ENCODE measurements around the gene RBX1. TPM values are rescaled to one million over a fixed set of nuclear protein-coding genes. Genes with fewer than 3 reads are reported as not detected.

Gene RBX1
- total RNA-seq, 1 experiment from 2014 or later = 55.0 TPM

GRCh38 chr22:40954113-40954512 is 2.9 kb downstream of the RBX1 start:
- H3K9ac ChIP-seq (ENCODE audit: low read length) = no peak overlapping the region
- H3K4me1 ChIP-seq (ENCODE audit: insufficient read depth, low read length) = no peaks in the 10 kb centered on the region
- H3K4me3 ChIP-seq (ENCODE audit: low read length) = no peak overlapping the region
- H3K9me2 ChIP-seq (replicated peaks; ENCODE audit: low read length) = no peaks in the 10 kb centered on the region
- POLR2A ChIA-PET (ENCODE audit: unreplicated experiment) = no interaction called here
- H3F3A ChIP-seq (ENCODE audit: low read length, unreplicated experiment) = no peaks in the 10 kb centered on the region
- no peak overlapping the region for H3K4me2 ChIP-seq (ENCODE audit: low read length)
- no peak overlapping the region for H3K27ac ChIP-seq (ENCODE audit: low read length)
- H2AFZ ChIP-seq (ENCODE audit: low read length) = no peak overlapping the region
- intact Hi-C loops (cut with micrococcal nuclease) = loop anchor here (5.0 kb wide), 1 partner anchor 68 kb away; no protein-coding TSS in a partner anchor
- no peaks in the 10 kb centered on the region for H3K9me3 ChIP-seq (ENCODE audit: low read length)
- DNase-seq = no peak
- no peaks in the 10 kb centered on the region for H3K27me3 ChIP-seq (ENCODE audit: low read length)
- H3K36me3 ChIP-seq (ENCODE audit: low read depth, low read length) = peaks cover 13% of the 10 kb centered on the region
- CTCF ChIA-PET = no interaction called here
- no TSS peak for BruUV-seq (replicated peaks)
- no peaks in the 10 kb centered on the region for H4K20me1 ChIP-seq (ENCODE audit: low read length)
- peaks cover 50% of the 10 kb centered on the region for H3K79me2 ChIP-seq (ENCODE audit: low read length)
- ATAC-seq = no peak
- TF ChIP-seq EZH2 (IDR thresholded peaks at IDR 0.05; ENCODE audit: low read length, unreplicated experiment) = no peak
- TF ChIP-seq, protein P1, sequence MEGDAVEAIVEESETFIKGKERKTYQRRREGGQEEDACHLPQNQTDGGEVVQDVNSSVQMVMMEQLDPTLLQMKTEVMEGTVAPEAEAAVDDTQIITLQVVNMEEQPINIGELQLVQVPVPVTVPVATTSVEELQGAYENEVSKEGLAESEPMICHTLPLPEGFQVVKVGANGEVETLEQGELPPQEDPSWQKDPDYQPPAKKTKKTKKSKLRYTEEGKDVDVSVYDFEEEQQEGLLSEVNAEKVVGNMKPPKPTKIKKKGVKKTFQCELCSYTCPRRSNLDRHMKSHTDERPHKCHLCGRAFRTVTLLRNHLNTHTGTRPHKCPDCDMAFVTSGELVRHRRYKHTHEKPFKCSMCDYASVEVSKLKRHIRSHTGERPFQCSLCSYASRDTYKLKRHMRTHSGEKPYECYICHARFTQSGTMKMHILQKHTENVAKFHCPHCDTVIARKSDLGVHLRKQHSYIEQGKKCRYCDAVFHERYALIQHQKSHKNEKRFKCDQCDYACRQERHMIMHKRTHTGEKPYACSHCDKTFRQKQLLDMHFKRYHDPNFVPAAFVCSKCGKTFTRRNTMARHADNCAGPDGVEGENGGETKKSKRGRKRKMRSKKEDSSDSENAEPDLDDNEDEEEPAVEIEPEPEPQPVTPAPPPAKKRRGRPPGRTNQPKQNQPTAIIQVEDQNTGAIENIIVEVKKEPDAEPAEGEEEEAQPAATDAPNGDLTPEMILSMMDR (conservative IDR thresholded peaks at IDR 0.05; ENCODE audit: low read depth, low read length) = no peak
- TF ChIP-seq EZH2phosphoT487 (IDR thresholded peaks at IDR 0.05; ENCODE audit: borderline replicate concordance, low read length) = no peak

GRCh38 chr22:40955571-40955970 is 4.4 kb downstream of the RBX1 start:
- H3K9me3 ChIP-seq (ENCODE audit: low read length) = no peaks in the 10 kb centered on the region
- ChIA-PET CTCF (no interaction called here), POLR2A (ENCODE audit: unreplicated experiment) (no interaction called here)
- H3K27me3 ChIP-seq (ENCODE audit: low read length) = no peaks in the 10 kb centered on the region
- H3K36me3 ChIP-seq (ENCODE audit: low read depth, low read length) = peaks cover 13% of the 10 kb centered on the region
- no peak overlapping the region for H3K4me3 ChIP-seq (ENCODE audit: low read length)
- intact Hi-C loops (cut with micrococcal nuclease) = no loop called here
- H3K4me2 ChIP-seq (ENCODE audit: low read length) = no peak overlapping the region
- TF ChIP-seq, protein P1 (conservative IDR thresholded peaks at IDR 0.05; ENCODE audit: low read depth, low read length) = no peak
- no peak for TF ChIP-seq EZH2 (IDR thresholded peaks at IDR 0.05; ENCODE audit: low read length, unreplicated experiment)
- no peak for TF ChIP-seq EZH2phosphoT487 (IDR thresholded peaks at IDR 0.05; ENCODE audit: borderline replicate concordance, low read length)
- H3K9ac ChIP-seq (ENCODE audit: low read length) = no peak overlapping the region
- no peak overlapping the region for H3K27ac ChIP-seq (ENCODE audit: low read length)
- H3K9me2 ChIP-seq (replicated peaks; ENCODE audit: low read length) = no peaks in the 10 kb centered on the region
- no TSS peak for BruUV-seq (replicated peaks)
- DNase-seq = no peak
- H3K4me1 ChIP-seq (ENCODE audit: insufficient read depth, low read length) = no peaks in the 10 kb centered on the region
- ATAC-seq = no peak
- no peaks in the 10 kb centered on the region for H3F3A ChIP-seq (ENCODE audit: low read length, unreplicated experiment)
- no peaks in the 10 kb centered on the region for H4K20me1 ChIP-seq (ENCODE audit: low read length)
- H2AFZ ChIP-seq (ENCODE audit: low read length) = no peak overlapping the region
- H3K79me2 ChIP-seq (ENCODE audit: low read length) = peaks cover 62% of the 10 kb centered on the region

GRCh38 chr22:40957601-40958000 is 6.4 kb downstream of the RBX1 start:
- H3F3A ChIP-seq (ENCODE audit: low read length, unreplicated experiment) = no peaks in the 10 kb centered on the region
- H3K36me3 ChIP-seq (ENCODE audit: low read depth, low read length) = peaks cover 13% of the 10 kb centered on the region
- TF ChIP-seq, protein P1 (conservative IDR thresholded peaks at IDR 0.05; ENCODE audit: low read depth, low read length) = no peak
- no peak for TF ChIP-seq EZH2 (IDR thresholded peaks at IDR 0.05; ENCODE audit: low read length, unreplicated experiment)
- no peak for TF ChIP-seq EZH2phosphoT487 (IDR thresholded peaks at IDR 0.05; ENCODE audit: borderline replicate concordance, low read length)
- H3K4me2 ChIP-seq (ENCODE audit: low read length) = no peak overlapping the region
- no TSS peak for BruUV-seq (replicated peaks)
- no peak overlapping the region for H3K27ac ChIP-seq (ENCODE audit: low read length)
- no peak overlapping the region for H2AFZ ChIP-seq (ENCODE audit: low read length)
- DNase-seq = no peak
- no peak overlapping the region for H3K9ac ChIP-seq (ENCODE audit: low read length)
- POLR2A ChIA-PET (ENCODE audit: unreplicated experiment) = no interaction called here
- no peaks in the 10 kb centered on the region for H3K9me3 ChIP-seq (ENCODE audit: low read length)
- peaks cover 53% of the 10 kb centered on the region for H3K79me2 ChIP-seq (ENCODE audit: low read length)
- H3K9me2 ChIP-seq (replicated peaks; ENCODE audit: low read length) = no peaks in the 10 kb centered on the region
- no peaks in the 10 kb centered on the region for H3K27me3 ChIP-seq (ENCODE audit: low read length)
- ATAC-seq = no peak
- H4K20me1 ChIP-seq (ENCODE audit: low read length) = no peaks in the 10 kb centered on the region
- H3K4me1 ChIP-seq (ENCODE audit: insufficient read depth, low read length) = no peaks in the 10 kb centered on the region
- CTCF ChIA-PET = no interaction called here
- no peak overlapping the region for H3K4me3 ChIP-seq (ENCODE audit: low read length)
- intact Hi-C loops (cut with micrococcal nuclease) = no loop called here

All from PC-3 (cell line).